GM15510 (cell line): ENCODE results near the gene RHOJ.

Experiments
- POLR2A ChIP-seq: IDR thresholded peaks from 3 replicates; pipeline ENCODE4 v1.6.1; 2011; ENCODE audit warnings: borderline replicate concordance; ENCODE audit not compliant: insufficient read length; ENCODE audit errors: extremely low read depth

Gene RHOJ

DNA sequence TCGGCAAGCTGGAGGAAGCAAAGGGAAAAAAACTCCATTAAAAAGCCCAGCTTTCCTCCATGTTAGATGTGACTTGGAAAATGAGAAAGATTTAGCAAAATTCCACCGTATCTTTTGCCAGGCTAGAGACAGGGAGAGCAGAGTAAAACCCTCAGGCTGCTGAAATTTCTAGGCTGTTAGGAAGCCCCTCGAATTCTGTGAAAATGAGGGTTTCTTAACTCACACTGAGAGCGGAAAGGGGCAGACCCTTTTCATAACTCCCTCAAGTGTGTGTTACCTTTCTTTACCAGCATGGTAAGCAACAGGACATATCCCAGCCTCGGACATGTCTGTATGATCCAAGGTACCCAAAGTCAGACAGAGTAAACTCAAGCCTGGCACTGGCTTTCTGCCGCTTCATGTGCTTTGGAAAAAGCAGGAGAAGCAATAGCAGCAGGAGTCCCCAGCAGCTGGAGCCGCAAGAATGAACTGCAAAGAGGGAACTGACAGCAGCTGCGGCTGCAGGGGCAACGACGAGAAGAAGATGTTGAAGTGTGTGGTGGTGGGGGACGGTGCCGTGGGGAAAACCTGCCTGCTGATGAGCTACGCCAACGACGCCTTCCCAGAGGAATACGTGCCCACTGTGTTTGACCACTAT is at the start of gene RHOJ:
Gene RHOJ, plus strand, starts transcription at position 37 of the 637 bp plus-strand sequence. Its CDS starts 427 bp downstream, at position 464.
- TF ChIP-seq POLR2A = no peak

DNA sequence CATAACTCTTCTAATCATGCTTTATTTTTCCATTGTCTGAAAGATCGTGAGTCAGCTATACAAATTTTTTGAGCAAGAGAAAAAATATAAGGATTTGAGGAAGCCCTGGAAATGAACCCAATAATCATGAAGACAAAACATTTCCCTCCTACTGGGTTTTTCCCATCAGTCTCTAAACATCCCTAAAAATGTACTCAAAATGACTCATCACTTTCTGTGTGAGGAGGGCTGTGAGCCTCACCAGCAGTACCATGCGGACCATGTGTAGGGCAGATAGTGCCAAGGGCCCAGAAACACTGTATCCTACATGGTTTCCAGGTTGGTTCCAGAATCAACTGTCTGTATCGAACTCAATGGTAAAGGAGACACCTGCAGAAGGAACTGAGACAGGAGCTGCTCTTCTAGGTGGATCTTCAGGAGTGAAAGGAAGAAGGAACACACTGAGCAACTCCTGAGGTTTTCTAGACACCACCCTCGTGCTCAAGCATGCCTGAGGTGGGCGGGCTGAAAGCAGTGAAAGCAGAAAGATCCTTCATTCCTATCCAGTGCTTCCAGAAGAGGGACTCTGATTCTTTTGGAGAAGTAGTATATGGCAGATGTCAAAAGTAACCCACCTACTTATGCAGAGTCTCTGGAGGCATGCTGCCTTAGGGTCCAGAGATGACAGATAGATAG is 48.6 kb upstream of the RHOJ start:
- TF ChIP-seq POLR2A = no peak

DNA sequence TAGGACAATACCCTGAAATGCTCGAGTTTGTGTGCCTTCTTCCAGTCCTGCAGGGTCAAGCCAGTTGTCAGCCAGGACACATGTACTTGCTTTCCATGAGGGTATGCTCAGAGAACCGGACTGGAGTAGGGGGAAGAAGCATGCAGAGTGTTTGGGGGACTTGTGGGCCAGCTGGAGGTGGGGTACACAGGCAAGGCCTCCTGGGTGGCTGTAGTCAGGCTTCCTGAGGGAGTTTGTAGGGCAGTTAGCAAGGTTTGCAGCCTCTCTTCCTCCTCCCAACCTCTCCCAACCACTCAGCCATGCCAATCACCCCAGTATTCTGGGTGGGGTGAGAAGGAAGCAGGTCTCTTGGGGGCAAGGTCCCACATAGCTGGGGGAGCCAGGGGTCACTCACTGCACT is 47.0 kb upstream of the RHOJ start:
- no peak for TF ChIP-seq POLR2A

DNA sequence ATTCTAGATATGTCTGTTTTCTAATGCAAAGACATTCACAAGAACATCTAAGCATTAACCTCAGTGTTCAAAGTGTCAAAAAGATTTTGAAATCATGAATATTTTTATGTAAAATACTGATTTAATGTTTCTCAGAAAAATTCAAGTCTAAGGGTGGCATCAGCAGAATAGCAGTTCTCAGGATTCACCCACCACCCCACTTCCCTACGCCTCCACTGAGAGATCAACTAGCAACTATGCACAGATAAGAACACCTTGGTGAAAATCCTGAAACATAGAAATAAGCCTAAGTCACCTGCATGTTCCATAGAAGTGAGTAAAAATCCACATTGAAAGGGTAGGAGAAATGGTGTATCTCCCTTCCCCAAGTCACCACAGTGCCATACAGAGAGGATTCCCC is 40.9 kb upstream of the RHOJ start:
- no peak for TF ChIP-seq POLR2A

DNA sequence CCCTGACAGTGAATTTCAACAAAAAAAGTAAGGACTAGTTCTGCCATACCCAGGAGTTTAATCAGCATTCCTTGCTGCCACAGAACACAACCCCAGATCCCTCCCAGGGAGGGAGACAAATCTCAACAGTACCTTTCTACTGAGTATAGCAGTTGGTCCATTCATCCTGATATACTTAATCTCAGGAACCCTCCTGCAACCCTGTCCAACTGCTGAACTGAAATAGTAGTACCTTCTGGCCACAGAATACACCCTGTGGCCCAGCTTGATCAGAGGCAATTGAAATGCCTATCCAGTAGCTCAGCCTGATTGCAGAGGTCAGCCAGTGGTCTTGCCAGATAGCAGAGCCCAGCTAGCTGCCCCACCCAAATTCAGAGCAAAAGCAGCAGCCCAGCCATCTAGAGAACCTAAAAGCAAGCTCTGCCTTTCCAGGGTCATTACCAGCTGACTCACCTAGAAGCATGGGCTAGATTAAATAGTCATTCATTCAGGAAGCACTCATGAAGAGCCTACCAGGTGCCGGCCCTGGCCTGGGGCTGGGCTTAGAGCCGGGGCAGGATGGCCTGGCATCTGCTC is 40.0 kb upstream of the RHOJ start:
- no peak for TF ChIP-seq POLR2A

DNA sequence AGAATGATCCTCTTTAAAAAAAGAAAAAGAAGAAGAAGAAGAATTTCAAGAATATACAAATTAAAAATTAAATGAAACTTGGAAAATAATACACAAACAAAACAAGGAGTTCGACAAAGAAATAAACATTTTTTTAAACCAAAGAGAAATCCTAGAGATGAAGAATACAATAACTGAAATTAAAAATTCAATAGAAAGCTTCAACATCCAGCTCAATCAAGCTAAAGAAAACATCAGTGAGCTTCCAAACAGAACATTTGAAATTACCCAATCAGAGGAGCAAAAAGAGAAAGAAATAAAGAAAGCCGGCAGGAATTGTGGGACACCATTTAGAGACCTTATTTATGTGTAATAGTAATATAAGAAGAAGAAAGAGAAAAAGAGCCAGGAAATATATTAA is 37.2 kb upstream of the RHOJ start:
- no peak for TF ChIP-seq POLR2A

DNA sequence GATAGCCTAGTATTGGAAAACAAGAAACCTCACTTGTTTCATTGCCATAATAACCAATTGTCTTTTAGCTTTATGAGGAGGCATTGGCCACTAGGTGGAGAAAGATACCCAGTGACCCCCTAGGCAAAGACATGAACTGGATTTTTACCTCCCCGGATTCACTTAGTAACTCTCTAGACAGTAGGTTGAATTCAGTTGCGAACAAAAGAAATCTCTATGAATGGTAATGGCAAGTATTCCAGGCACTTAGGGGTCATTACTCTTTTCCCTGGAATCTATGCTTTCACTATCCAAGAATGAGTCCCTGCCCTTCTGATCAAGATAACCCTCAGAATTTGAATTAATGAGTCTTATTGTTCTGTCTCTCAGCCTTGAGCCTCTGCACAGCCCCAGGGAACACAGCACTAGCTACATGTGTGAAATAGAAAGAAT is 29.5 kb upstream of the RHOJ start:
- no peak for TF ChIP-seq POLR2A

DNA sequence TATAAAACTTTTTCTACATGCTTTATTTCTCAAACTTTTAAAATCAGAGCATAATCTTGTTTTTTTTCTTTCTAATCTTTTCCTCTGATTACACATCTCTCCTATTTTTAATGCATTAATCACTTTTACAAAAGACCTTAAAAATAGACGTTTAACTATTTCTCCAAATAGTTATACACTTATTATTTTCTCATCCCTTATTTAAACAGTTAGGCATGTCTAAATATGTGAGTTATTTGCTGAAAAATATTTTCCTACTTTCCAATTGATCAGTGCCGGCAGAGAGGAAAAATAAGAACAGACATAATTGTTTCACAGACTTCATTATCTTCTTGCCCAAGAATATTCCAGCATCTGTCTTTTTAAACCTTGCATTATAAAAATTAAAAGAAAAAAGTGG is 28.7 kb upstream of the RHOJ start:
- no peak for TF ChIP-seq POLR2A

DNA sequence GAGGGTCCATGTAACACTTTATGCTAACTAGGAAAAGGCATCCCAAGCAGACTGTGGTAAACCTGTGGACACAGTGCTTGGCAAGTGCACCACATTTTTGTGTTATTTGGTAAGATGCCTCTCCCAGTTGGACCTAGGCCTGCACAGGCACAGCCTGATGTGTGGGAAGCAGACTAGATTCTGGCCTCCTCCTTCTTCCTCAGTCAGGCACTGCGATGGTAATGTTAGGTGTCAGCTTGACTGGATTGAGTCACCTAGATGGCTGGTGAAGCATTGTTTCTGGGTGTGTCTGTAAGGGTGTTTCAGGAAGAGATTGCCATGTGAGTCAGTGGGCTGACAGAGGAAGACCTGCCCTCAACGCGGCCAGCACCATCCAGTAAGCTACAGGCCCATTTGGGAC is 25.3 kb upstream of the RHOJ start:
- TF ChIP-seq POLR2A = no peak

DNA sequence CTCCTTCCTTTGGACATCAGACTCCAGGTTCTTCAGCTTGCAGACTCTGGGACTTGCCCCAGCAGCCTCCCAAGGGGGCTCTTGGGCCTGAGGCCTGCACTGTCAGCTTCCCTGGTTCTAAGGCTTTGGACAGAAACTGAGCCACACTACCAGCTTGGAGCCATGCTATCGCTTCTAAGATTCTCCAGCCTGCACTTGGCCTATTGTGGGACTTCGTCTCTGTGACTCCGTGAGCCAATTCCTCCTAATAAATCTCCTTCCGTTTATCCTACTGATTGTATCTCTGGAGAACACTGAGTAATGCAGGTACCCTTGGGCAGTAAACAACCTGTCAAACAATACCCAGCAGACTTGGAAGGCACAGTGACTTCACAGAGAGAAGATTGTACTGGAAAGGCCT is 24.9 kb upstream of the RHOJ start:
- TF ChIP-seq POLR2A = no peak

DNA sequence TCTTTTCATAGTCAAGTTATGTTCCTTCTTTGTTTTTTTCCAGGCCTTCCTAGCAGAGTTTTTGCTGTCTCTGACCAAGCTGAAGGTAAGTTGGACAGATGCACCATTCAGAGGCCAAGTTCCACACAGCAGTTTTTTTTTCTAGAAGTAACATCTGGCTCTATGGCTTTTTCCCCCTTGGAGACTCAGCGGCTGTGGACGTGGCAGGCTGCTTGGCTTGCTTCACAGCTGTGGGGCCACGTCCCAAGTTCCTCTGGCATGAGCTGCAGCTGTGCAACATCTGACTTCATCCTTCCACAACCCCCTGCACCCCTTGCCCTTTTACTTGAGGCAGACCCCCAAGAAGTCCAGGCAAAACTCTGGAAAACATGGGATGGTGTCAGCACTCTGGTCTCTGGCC is 24.2 kb upstream of the RHOJ start:
- no peak for TF ChIP-seq POLR2A

DNA sequence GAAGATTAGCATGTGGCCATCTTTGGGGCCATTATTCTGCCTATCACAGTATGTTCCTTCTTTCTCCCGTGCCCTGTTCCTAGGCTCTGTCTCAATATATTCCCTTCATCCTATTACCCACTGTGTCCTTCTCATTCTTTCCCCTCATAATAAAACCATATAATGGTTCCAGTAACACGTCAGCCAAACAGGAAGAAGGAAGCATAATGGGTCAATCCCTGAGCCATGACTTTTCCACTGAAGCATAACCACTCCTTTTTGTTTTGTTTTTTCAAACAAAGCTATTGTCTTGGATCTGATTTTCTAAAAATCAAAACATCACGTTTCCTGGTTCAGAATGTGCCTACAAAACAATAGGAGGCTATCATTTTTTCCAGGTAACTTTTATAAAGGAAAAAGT is 21.3 kb upstream of the RHOJ start:
- no peak for TF ChIP-seq POLR2A

DNA sequence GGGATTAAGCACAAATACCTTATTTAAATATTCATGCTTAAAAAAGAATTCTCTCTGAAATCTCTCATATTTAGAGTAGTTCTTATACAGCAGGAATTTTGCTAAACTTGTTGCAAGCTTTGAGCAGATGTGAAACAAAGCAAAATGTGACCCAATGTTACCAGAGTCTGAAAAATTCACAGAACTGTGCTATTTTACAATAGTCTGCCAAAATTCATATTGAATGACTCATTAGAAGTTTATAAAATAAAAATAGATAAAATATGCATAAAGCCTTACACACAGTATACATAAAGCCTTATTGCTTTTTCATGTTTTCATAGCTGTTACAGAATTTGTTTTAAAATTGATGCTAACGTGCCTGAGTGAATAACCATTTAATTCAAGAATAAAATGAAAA is 17.8 kb upstream of the RHOJ start:
- TF ChIP-seq POLR2A = no peak

DNA sequence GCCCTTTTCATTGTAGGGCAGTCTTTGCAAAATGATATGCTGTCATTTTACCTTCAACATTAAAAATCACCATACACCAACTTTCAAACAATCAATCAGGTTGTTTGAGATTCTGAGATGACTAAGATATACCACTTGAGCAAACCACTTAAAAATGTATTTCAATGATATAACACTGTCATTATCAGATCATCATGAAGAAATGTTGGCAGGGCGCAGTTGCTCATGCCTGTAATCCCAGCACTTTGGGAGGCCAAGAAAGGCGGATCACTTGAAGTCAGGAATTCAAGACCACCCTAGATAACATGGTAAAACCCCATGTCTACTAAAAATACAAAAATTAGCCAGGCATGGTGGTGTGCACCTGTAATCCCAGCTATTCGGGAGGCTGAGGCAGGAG is 13.0 kb upstream of the RHOJ start:
- TF ChIP-seq POLR2A = no peak

DNA sequence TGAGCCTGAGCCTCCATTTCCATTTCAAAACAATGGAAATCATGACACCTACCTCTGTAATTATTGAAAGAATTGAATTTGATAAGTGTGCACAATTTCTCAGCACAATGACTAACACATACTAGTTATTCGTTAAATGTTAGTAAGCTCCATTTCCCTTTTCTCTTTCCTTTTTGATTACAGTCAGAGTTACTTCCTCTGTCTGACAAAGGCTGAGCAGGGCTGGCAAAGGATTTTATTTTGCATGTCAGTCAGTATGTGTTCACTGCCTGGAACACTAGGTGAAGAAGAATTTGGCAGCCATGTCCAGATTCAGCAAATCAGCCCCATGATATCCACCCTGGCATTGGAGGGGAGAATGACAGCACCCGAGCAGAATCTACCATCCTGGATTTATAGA is 12.2 kb upstream of the RHOJ start:
- TF ChIP-seq POLR2A = no peak

DNA sequence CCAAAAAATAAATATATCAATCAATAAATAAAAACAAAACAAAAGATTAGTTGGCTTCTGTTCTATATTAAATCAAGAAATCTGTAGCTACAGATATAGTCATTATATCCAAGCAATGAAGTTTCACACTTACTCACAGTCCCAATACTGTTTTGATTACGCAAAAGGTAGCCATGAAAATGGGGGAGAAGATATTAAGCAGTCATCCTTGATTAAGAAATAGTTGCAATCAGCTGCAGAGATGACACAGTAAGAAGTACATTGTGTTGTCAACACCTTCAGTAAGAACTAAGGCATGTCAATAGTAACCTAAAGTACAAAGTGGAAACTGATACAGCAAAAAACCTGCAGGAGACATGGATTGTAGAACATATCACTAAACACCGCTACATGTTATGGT is 11.0 kb upstream of the RHOJ start:
- no peak for TF ChIP-seq POLR2A
